Smooth muscle cell of the brain vasculature (primary cell): ENCODE measurements around the gene RGS6.

Experiments
- DNase-seq: peaks from one replicate; pipeline ENCODE4 v3.0.0-alpha.2; 2012; ENCODE audit warnings: low read depth, low spot score

RGS6 gene

DNA sequence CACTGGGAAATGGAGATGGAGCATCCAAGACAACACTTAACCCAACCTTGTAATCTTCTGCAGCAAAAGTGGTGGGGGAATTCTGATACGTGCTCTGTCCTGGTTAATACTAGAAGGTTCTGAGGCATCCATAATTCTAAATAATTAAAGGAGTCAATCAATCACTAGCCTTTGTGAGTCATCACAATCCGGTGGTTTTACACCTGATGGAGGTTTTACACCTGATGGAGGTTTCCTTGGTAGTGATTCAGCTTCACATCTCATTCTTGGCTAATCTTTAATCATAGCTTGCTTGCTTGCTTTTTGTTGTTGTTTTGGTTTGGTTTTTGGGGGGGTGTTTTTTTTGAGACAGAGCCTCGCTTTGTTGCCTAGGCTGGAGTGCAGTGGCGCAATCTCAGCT is 618.3 kb downstream of the RGS6 start:
- DNase-seq = no peak

DNA sequence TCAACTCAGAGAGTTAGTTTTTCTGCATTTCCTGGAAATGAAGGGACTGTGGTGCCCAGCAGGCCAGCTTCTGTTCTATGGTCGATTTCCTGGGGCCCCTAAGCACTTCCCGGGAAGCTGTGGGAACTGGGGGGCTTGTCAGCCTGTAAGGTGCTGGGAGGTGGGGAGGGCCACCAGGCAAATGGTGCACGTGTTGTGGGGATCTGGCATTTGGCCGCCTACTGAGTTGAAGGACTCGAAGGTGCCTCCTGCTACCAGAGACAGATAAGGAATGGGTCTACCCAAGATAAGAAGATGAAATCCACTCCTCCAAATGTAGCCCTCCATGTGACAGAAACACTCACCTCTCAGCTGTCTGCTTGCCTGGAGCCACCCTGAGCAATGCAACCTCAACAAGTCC is 620.0 kb downstream of the RGS6 start:
- no peak for DNase-seq

DNA sequence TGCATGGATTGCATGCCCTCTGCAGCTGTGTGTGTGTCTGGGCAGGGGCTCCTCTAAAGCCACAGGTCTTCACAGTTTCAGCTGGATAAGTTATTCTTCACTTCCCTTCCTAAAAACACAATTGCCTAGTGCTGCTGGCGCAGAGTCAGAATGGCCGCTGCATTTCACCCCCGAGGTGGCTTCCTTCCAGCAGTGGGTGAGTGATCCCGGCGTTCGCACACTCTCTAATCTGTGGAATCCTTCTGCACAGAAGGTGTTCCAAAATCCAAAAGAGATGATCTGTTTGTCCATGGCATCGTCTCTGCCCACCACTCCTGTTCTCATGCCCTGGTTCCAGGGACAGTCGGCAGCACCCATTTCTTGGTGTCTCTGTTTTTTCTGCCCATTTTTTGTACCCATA is 620.9 kb downstream of the RGS6 start:
- DNase-seq = no peak

GRCh38 chr14:72553656-72554055 is 621.4 kb downstream of the RGS6 start:
- DNase-seq = no peak

DNA sequence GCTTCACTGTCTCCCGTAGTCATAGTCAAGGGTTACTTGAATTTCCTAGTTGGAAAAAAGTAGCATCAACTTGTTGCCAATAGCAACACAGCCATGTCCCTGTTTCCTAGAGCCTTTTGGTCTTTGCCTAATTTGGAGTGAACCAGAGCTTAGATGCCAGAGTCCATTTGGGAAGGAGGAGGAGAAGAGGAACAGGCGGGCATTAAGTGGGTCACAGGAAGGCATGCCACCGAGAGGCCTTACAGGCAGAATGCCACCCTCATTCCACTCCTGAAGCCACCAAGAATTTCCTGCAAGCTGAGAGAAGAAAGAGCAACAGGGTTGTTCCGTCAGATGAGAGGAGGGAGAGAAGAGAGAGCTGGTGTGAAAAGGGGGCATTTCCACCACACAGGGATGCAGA is 622.2 kb downstream of the RGS6 start:
- DNase-seq = no peak

DNA sequence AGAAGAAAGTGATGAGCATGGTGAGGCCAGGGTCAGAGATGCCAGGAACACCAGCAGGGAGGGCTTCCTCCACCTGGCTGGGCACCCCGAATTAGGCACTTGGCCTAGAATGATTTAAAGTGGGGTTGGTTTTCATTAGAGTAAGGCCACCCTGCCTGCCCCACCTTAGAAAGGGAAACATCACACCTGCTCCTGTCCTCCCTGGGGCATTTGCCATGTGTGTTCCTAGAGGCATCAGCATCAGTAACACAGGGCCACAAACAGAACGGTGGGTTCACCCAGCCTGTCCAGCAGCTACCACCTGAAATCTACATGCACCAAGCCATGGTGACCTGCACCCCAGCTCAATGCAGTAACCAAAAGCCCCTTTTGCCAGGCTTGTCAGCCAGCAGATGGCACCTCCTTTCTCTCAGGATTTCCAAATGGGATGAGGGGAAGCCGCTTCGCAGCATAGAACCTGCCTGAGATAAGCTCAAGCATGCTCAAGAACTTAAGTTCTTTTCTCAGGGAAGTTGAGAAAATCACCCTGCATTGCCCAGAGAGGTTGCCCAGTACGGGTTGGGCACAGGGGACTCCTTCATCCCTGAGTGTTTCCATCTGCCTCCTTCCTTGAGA is 622.9 kb downstream of the RGS6 start:
- DNase-seq = no peak

DNA sequence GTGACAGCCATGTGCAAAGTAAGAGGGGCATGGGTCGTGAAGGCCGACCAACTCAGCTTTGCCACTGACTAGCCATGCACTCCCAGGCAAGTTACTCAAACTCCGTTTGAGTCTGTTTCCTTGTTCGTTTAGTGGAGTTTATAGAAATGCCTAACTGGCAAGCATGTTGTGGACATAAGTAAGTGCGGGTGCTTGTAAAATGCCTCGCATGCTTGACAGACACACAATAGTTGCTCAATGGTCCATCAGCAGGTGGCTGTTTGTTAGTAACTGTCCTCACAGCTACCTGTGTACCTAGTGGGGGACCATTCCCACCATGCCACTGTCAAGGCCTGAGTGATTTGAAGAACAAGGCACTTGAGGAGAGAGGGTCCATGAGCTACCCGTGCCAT is 623.4 kb downstream of the RGS6 start:
- DNase-seq = no peak

DNA sequence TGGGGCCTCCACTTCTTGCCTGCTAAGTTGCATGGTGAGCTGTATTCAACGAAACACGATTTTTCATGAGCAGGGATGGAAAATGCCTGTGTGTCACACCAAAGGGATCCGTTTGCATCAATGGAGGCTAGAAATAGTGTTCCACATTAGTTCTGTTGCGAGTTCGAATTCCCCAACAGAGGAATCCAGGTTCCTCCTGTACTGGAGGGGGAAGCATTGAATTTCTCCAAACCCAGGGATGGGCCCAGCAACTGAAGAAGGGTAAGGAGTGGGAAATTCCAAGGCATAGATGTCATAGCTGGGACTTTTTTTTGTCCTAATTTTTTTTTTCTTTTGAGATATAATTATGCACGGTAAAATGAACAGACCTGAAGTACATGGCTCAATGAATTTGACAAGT is 625.4 kb downstream of the RGS6 start:
- DNase-seq = no peak

DNA sequence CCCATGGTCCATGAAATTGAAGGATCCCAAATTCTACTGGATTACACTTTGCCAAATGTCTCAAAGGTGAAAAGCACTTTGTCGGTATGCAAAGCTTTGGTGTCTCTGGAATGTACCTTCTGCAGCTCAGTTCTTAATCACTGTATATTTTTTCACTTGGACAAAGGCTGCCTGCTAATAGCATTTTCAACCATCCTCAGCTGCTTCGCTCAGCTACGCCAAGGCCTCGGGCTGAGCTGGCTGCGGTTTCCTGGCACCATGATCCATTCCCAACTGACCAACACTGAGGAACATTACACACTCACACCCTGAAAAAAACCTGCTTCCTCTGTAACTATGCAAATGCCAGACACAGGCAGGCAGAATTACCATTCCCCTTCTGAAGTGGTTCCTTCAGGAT is 626.5 kb downstream of the RGS6 start:
- no peak for DNase-seq

GRCh38 chr14:72559202-72559601 is 627.0 kb downstream of the RGS6 start:
- no peak for DNase-seq

DNA sequence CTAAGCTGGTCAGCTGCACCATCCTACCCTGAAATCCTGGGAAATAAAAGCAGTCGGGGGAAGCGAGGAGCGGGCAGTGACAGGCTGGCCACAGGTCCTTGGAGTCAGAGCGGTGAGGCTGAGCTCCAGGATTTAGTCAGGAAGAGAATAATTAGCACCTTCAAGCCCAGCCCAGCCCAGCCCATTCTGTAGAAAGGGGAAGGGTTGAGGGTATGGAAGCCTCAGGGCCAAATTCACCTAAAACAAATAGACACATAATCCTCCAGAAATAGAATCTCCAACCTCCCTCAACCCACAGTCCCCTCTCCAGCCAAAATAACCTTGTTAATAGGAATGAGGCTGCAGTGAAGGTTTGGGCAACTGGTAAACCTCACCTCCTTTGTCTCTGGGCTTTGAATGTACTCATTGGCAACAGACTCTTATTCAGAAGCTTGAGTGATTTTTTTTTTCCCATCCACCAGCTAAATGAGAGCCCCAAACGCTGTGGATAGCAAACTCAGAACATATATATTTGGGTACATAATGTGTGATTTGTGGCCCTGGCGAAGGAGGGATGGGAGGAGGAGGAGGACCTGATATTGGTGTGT is 627.5 kb downstream of the RGS6 start:
- no peak for DNase-seq

DNA sequence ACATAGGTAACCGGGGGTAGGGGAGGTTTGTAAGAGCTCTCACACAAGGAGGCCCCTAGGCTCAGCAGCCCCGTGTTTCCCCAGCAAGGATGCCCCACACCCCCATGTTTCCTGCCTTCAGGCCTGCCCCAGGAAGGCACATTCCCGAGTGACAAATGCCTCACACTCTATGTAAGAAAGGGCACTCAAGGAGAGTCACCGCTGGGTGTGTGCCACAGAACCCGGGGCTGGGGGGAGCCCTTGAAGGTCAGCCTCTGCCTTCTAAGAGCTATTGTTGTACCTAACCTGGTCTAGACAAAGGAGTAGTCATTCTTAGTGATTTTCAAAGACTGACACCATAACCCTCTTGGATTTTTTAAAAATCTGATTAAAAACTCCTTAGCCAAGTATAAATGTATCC is 628.1 kb downstream of the RGS6 start:
- no peak for DNase-seq

DNA sequence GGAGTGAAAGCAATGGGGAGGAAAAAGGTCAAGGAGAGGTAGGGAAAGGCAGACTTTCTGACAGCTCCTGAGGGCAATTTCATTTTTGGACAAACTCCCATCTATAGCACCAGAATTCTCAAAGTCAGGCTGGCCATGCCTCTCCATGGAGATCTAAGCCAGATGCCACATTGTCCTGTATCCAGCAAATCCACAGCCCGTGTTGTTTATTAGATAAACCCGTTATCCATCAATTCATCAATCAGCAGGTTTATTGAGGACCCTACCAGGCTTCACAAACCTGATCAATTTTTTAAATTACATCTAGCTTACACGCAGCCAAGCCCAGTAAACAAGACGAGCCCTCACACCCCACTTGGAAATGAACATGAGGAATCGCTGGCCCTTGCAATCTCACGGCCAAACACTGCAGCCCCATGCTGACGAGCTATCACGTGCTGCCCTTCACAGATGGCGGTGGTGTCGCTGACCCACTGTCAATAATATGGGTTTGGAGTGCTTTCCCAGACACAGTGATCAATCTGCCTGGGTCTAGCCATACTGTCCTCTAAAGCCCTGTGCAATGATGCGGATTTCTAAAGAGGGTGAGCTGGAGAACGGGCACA is 628.8 kb downstream of the RGS6 start:
- no peak for DNase-seq

DNA sequence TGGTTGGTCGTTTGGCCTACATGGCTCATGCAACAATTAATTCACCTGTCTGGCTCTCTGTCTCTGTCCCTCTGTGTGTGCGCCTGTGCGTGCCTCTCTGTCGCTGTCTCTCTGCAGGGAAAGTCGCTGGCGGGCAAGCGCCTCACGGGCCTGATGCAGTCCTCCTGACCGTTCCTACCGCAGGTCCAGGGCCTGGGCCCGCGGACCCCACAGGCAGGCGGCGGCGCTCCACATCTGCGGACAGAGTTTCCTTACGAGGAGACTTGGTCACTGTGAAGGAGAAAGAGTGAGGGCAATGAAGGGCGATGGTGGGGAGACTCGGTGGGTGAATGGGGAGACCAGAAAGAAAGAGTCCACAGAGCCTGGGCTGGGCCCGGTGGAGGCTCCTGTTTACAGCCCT is 630.1 kb downstream of the RGS6 start:
- no peak for DNase-seq

GRCh38 chr14:72563676-72564075 is 631.4 kb downstream of the RGS6 start:
- no peak for DNase-seq

DNA sequence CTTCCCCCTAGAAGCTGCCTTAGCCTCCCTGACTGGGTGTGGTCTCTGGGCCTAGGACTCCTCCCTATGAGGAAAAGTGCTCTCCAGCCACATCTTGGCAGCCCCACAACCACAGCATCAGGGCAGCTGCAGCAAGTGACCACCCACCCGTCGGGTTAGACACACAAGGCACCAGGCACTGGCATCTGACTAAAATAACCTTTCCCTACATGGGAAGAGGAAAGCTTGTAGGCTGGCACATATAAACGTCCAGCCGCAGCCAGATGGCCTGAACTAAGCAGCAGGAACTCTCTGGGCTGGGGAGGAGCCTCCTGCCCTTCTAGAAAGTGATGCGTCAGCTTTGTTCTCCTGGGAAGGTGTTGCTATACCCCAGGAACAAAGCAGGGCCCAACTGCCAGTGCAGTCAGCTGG is 632.9 kb downstream of the RGS6 start:
- no peak for DNase-seq

DNA sequence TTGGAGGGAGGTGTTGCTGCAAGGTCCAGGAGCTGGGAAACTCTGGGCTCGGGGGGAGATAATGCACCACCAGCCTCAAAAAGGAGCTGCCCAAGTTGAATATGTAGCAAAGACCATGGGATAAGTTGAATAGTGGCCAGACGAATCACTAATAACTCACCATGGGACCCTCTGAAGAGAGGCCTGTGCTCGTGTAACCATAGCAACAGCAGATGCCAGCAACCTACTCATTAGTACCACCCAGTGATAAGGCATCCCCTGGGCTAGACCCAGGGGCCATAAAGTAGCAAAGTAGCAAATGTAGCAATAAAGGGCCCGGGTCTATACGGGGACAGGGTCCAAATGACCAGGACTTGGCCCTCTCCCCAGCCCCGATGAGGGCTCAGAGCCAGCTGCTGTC is 633.7 kb downstream of the RGS6 start:
- no peak for DNase-seq

GRCh38 chr14:72567226-72567625 is 635.0 kb downstream of the RGS6 start:
- no peak for DNase-seq

DNA sequence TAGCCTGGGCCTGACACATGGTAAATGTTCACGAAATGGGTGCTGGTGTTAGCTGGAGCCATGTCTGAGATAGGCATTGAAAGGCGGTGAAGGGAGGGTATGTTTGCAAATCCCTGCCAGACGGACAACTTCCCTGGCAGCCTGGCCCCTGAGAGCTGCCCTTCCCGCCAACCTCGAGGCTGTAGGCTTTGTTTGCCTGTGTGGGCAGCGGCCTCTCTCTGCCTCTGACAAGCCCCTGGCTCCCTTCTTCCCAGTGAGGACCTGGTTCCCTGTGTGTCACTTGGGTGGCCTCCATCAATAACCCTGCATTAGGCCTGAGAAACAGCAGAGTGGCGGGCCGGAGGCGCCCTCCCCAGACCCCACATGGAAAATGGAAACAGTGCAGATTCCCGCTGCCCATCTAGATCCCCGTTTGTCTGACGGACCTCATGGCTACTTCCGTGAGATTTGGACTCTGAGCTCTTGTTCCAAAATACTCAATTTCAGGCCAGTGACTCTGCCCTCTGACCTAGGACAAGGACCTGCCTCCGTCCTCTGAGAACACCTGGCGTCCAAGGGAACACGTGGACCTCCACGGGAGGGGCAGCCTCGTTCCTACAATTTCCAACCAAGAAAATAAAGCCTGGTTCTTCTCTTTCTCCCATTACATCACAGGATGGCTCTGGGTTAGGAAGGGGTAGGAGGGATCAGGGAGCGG is 636.2 kb downstream of the RGS6 start:
- DNase-seq = no peak

DNA sequence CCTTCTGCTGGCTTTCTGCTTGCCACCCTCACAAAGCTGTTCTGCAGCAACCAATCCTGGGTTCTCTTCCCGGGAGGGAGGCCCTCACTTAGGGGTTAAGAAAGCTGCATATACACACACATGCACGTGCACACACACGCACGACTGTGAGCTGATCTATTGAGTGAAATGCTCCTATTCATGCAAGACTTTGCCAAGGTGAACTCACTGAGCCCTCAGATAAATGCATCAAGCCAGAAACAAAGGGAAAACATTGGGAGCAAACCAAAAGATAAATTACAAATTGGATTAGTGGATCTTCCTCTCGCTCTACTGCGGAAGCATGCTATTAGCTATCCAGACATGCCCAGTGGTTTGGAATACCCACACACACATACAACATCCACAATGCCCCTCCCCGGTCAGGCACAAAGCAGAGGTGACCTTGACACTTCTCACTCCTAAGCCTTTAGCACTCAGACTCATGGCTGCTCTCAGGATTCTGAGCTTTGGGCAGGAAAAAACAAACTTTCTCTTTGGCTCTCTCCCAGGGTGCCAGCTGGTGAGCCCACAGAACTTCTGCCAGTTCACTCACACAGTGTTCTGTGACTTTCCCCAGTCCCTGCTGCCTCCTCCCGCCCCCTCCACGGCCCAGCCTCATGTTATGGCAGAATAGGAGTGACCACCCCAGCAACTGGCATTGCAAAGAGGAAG is 641.6 kb downstream of the RGS6 start:
- DNase-seq = no peak

- DNase-seq = no peak
Observed at GRCh38 chr14:72574715-72575114, 642.5 kb downstream of the RGS6 start.

DNA sequence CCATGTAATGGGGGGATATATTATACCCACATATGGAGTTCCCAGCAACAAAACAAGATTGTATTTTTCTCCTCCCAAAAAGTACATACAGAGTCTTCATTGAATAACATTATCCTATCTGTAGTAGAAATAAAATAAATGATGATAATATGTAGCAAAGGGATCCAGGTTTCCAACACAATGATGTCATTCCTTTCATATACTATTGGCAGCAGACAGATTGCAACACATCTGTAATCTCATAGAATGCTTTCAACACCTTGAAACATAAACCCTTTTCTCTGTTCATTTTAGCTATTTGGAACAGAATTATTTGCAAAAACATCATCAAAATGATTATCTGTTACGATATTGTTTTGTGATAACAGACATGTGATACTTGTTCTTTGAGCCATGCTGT is 644.0 kb downstream of the RGS6 start:
- DNase-seq = no peak
